Measurements from ENCODE around the gene TFEB.

DNA sequence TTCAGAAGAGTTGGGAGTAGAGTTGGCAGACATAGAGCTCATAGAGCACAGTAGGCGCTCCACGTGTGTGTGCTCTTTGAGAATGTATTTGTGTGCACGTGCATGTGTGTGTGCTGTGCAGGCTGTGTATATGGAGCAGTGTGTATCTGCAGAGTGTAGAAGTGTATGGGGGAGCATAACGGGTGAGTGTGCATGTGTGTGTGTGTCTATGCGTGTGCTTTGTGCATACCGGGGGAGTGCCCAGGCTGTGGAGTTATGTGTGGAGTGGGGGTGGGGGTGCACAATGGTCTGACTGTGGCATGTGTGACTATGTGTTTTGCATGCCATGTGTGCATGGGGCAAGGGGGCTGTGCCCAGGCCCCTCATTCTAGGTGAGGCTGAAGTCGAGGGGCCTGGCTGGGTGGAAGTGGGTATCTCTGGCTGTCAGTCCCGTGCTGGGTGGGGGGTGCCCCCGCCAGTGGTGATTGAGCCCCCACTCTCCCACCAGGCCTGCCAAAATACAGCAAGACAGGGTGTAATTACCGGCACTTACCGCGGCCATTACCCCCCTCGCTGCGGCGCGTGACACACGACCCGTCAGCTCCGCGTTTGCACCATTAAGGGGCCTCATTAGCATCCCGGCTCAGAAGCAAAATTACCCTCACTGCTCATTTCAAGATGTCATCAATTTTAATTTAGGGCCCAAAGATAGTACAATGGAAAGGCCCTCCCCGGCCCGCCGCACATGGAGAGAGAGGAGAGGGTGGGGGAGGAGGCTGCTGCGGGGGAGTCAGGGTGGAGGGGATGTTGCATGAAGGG lies 58.1 kb downstream of the TFEB start:
- TF ChIP-seq, protein P1, sequence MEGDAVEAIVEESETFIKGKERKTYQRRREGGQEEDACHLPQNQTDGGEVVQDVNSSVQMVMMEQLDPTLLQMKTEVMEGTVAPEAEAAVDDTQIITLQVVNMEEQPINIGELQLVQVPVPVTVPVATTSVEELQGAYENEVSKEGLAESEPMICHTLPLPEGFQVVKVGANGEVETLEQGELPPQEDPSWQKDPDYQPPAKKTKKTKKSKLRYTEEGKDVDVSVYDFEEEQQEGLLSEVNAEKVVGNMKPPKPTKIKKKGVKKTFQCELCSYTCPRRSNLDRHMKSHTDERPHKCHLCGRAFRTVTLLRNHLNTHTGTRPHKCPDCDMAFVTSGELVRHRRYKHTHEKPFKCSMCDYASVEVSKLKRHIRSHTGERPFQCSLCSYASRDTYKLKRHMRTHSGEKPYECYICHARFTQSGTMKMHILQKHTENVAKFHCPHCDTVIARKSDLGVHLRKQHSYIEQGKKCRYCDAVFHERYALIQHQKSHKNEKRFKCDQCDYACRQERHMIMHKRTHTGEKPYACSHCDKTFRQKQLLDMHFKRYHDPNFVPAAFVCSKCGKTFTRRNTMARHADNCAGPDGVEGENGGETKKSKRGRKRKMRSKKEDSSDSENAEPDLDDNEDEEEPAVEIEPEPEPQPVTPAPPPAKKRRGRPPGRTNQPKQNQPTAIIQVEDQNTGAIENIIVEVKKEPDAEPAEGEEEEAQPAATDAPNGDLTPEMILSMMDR (IDR thresholded peaks at IDR 0.05; ENCODE audit: insufficient read depth, low read length), result no peak
- TF ChIP-seq, protein P2, sequence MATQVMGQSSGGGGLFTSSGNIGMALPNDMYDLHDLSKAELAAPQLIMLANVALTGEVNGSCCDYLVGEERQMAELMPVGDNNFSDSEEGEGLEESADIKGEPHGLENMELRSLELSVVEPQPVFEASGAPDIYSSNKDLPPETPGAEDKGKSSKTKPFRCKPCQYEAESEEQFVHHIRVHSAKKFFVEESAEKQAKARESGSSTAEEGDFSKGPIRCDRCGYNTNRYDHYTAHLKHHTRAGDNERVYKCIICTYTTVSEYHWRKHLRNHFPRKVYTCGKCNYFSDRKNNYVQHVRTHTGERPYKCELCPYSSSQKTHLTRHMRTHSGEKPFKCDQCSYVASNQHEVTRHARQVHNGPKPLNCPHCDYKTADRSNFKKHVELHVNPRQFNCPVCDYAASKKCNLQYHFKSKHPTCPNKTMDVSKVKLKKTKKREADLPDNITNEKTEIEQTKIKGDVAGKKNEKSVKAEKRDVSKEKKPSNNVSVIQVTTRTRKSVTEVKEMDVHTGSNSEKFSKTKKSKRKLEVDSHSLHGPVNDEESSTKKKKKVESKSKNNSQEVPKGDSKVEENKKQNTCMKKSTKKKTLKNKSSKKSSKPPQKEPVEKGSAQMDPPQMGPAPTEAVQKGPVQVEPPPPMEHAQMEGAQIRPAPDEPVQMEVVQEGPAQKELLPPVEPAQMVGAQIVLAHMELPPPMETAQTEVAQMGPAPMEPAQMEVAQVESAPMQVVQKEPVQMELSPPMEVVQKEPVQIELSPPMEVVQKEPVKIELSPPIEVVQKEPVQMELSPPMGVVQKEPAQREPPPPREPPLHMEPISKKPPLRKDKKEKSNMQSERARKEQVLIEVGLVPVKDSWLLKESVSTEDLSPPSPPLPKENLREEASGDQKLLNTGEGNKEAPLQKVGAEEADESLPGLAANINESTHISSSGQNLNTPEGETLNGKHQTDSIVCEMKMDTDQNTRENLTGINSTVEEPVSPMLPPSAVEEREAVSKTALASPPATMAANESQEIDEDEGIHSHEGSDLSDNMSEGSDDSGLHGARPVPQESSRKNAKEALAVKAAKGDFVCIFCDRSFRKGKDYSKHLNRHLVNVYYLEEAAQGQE (IDR thresholded peaks at IDR 0.05; ENCODE audit: insufficient replicate concordance, low read depth), result no peak
- no peak for TF ChIP-seq SPI1 (IDR thresholded peaks at IDR 0.05; ENCODE audit: borderline replicate concordance, low read depth)
- no peak for TF ChIP-seq POLR2AphosphoS5 (IDR thresholded peaks at IDR 0.05; ENCODE audit: low read depth)
